ENCODE measurements around the gene PSMA6.
"Not testable (repeated sequence)": the region's sequence is repeated elsewhere in the genome, so short reads cannot be mapped to it uniquely, and the experiment has no call there.

Gene PSMA6

DNA sequence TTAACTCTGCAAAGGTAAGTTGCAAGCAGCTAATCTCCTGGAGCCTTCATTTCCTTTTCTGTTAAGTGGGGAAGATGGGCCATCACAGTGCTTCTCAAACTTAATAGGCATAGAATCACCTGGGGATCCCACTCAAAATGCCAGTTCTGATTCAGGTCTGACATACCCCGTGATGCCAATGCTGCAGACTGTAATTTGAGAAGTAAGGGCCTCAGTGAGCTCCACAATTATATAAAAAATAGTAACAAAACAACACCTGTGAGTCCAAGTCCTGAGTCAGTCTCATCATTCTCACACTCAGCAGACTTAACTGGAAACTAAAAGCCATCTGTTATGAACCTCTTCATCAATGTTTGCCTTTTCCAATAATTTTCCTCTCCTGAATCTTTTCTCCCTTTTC lies 10.8 kb upstream of the PSMA6 start:
- in situ Hi-C loops (cut with HindIII; ENCODE audit: low sequenced_read_pairs): no loop called here

DNA sequence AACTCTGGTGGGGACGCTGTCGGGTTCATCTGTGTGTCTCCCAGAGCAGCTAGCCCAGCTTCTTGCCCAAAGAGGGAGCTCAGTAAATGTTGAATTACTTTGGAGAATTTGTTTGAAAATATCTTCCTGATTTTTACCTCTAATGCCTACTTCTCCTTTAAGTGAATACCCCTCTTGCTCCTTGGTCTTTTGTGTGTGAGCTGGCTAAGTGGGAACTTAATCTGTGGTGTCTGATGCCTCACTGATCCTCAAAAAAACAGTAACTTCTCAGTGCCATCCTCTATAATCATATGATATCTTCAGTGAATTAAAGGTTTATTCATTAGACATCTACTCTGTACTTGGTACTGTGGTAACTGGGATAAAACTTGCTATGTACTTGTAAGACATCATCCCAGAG lies 7.7 kb upstream of the PSMA6 start:
- in situ Hi-C loops (cut with HindIII; ENCODE audit: low sequenced_read_pairs): no loop called here

DNA sequence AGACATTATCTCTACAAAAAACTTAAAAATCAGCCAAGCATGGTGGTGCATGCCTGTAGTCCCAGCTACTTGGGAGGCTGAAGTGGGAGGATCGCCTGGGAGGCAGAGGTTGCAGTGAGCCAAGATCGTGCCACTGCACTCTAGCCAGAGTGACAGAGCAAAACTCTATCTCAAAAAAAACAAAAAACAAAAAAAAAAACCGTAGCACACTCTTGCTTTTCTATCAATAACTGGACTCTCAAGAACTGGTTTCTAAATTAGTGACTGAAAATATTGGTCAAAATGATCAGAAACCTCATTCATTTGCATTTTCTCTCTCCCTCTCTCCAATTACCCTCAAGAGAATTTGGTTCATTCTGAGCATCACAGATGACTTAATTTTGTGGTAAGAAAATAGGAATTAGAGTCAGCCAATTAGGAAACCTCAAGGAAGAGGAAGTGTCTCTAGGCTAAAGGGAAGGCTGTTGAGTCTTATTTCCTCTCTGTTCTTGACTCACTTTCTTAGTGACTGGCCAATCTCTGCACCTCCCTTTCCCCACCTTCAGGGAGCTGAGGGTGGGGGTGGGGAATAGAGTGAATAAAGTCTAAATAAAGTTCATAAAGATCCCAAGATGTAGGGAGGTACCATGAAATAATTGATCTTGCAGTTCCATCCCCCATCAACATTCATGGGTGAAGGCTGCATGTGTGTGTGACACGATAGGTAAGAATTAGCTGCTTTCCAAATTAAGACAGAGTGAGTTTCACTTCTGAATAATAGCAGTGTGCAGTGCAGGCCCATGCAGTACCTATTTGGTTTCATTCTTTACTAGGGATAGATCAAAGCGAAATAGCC lies 6.8 kb upstream of the PSMA6 start:
- in situ Hi-C loops (cut with HindIII; ENCODE audit: low sequenced_read_pairs): no loop called here

GRCh38 chr14:35286003-35286600 lies 6.1 kb upstream of the PSMA6 start:
- in situ Hi-C loops (cut with HindIII; ENCODE audit: low sequenced_read_pairs): no loop called here

DNA sequence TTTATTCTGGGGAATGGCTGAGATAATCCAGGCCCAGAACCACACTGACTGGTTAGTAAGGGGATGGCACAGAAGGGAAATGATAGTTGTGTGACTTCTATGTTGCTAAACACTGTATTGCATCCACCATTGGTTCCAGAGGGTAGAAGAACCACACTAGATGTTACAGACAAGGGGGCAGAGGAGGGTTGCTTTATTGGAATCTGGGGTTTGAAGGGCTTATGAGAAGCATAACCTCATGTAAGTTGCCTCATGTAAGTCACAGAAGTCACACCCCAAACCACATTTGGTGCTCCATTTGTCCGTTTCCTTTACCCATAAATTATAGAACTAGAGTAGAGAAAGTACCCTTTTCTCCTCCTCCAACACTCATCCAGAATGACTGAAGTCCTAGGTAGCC lies 5.5 kb upstream of the PSMA6 start:
- in situ Hi-C loops (cut with HindIII; ENCODE audit: low sequenced_read_pairs): no loop called here

GRCh38 chr14:35287431-35288013 lies 4.7 kb upstream of the PSMA6 start:
- in situ Hi-C loops (cut with HindIII; ENCODE audit: low sequenced_read_pairs): no loop called here

DNA sequence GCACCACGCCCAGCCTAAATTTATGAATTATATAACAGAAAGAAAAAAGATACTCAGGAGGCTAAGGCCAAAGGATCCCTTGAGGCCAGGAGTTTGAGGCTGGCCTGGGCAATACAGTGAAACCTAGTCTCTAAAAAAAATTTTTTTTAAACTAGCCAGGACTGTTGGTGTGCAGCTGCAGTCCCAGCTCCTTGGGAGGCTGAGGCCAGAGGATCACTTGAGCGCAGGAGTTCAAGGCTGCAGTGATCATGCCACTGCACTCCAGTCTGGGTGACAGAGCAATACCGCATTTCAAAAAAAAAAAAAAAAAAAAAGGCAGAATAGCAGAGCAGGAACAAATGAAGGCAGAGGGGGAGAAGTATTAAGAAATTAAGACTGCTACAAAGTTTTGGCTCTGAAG lies 2.6 kb upstream of the PSMA6 start:
- in situ Hi-C loops (cut with HindIII; ENCODE audit: low sequenced_read_pairs): no loop called here

DNA sequence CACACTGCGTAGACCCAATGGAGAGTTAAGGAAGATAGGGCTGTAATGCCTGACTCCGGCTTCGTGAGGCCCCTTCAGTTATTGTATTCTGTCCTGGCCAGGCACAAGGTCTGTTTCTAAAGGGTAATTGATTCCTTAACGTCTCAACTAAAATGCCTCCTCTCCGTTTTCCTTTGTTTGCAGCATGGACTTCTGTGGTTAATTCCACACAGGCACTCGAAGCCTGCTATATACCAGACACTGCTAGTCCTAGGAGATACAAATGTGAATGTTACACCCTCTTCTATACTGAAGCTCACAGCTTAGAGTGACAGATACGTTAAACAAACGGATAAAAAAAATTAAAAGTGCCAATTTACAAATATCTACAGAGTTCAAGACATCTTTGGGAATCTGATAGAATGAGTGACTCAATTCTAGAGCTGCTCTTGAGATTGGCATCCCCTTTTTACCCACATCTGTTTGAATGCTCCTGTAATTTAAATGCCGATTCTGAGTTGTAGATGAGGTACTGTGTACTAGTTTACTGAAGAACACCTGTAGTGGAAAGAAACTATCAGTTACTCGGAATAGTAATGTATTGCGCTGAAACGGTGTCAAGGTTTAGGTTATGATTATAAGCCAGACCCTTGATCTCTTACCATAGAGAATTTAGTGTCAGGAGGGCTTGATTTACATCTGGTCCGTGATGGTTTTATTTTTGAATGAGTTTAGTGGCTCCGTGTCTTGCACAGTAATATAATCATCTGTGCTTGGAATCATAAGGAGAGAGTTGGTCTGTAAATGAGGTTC lies 784 bp downstream of the PSMA6 start:
- in situ Hi-C loops (cut with HindIII; ENCODE audit: low sequenced_read_pairs): no loop called here

- in situ Hi-C loops (cut with HindIII; ENCODE audit: low sequenced_read_pairs): no loop called here
Observed at GRCh38 chr14:35295845-35296161, 3.6 kb downstream of the PSMA6 start.

GRCh38 chr14:35296545-35296944 lies 4.4 kb downstream of the PSMA6 start:
- in situ Hi-C loops (cut with HindIII; ENCODE audit: low sequenced_read_pairs): no loop called here

DNA sequence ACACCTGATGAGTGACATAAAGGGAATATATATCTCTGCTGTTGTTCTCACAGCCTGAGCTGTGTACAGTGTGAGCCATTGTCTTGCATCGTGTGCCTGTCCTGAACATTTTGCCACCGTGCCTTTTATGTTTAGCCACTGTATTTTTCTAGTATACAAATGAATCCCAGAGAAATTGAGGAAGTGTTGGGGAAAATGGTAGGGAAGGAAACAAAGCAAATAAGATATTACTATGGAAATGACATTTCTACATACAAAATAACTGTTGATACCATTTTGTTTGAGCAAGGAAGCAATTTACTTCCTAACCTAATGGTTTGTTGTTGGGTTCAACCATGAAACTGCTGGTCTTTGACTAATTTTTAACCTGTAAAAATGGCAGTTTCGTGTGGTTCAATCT lies 5.5 kb downstream of the PSMA6 start:
- in situ Hi-C loops (cut with HindIII; ENCODE audit: low sequenced_read_pairs): no loop called here

- in situ Hi-C loops (cut with HindIII; ENCODE audit: low sequenced_read_pairs): no loop called here
Observed at GRCh38 chr14:35298351-35298750, 6.2 kb downstream of the PSMA6 start.

DNA sequence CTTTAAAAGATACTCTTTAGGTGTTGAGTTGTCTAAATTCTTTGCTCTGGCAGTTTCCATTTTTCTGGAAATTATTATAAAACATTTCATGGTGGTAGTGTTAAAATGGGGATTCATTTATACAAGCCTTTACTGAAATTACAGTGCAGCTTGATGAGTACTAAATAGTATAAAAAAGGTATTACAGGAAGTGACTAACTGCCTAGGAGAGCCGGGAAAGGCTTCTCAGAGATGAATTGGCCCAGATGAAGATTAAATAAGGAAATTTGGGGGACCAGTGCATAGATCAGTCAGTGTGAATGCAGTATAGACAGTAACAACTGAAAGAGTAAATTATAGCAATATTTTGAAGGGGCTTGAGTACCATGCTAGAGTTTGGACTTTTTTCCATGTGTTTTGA lies 7.5 kb downstream of the PSMA6 start:
- in situ Hi-C loops (cut with HindIII; ENCODE audit: low sequenced_read_pairs): no loop called here

DNA sequence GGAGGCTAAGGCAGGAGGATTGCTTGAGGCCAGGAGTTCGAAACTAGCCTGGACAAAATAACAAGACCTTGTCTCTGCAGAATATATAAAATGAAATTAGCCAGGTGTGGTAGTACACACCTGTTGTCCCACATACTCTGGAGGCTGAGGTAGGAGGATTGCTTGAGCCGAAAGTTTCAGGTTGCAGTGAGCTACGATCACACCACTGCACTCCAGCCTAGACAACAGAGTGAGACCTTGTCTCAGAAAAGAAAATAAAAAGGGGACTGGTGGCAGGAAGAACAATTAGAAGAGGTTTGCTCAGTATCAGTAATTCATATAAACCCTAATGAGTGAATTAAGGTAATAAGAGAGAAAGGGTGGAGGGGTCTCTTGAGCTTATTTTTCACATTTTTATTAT lies 8.0 kb downstream of the PSMA6 start:
- in situ Hi-C loops (cut with HindIII; ENCODE audit: low sequenced_read_pairs): no loop called here

DNA sequence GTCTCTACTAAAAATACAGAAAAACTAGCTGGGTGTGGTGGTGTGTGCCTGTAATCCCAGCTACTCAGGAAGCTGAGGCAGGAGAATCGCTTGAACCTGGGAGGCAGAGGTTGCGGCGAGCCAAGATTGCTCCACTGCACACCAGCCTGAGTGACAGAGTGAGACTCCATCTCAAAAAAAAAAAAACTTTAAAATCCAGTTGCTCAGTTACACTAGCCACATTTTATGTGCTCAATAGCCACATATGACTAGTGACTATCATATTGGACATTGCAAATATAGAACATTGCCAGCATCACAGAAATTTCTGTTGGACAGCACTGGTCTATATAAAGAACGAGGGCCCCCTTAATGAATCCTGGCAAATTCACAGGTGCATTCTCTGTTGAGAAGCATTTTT lies 9.2 kb downstream of the PSMA6 start:
- in situ Hi-C loops (cut with HindIII; ENCODE audit: low sequenced_read_pairs): not testable (repeated sequence)

DNA sequence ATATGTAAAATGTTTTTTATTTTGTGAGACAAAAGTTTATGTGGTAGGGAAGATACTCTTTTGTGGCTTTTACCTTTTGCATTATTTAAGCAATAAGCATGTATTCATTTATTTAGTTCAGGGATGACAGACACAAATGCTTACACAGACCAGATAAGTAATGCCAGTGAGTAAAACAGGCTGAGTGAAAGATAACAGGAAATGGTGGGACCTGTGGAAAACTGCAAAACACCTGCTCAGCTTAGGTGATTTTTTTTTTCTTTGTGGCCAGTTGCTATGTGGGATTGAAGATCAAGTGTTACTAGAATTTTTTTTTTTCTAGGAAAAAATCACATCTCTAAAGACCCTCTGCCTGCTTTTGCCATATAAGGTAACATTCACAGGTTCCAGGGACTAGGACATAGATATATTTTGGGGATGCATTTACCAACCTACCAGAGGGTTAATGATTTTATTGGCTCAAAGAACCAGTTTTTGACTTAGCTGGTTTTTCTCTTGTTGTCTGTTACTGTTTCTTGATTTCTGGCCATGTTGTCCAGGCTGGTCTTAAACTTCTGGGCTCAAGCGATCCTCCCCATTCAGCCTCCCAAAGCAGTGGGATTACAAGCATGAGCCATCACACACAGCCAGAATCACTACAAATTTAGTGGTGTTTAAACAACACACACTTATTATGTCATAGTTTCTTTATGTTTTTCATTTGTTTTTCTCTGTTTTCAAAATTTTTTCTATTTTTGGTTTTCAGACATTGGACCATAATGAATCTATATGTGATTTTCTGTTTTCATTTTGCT lies 9.8 kb downstream of the PSMA6 start:
- in situ Hi-C loops (cut with HindIII; ENCODE audit: low sequenced_read_pairs): no loop called here

GRCh38 chr14:35303149-35303935 lies 11.2 kb downstream of the PSMA6 start:
- in situ Hi-C loops (cut with HindIII; ENCODE audit: low sequenced_read_pairs): no loop called here

DNA sequence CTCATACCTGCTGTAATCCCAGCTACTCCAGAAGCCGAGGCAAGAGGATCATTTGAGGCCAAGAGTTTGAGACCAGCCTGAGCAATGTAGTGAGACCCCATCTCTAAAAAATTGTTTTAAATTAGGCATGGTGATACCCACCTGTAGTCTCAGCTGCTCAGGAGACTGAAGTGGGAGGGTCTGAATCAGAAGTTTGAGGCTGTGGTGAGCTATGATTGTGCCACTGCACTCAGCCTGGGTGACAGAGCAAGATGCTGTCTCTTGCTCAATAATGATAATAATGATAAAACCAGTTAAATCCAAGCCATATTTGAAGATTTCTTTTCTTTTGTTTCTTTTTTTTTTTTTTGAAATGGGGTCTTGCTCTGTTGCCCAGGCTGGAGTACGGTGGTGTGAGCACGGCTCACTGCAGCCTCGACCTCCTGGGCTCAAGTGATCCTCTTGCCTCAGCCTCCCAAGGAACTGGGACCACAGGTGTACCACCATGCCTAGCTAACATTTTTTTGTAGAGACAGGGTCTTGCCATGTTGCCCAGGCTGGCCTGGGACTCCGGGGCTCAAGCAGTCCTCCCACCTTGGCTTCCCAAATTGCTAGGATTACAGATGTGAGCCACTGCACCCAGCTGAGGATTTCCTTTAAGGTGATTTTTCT lies 12.8 kb downstream of the PSMA6 start:
- in situ Hi-C loops (cut with HindIII; ENCODE audit: low sequenced_read_pairs): no loop called here

DNA sequence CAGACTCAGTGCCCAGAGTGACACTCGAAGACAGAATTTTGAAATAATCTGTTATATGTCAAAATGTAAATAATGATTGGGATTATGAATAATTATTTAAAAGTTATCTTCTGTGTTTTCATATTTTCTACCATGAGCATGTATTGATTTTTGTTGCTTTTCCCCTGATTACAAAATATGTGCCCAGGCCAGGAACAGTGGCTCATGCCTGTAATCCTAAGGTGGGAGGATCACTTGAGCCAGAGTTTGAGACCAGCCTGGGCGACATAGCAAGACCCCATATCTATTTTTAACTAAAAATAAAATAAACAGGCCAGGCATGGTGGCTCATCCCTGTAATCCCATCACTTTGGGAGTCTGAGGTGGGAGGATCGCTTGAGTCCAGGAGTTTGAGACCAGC lies 13.5 kb downstream of the PSMA6 start:
- in situ Hi-C loops (cut with HindIII; ENCODE audit: low sequenced_read_pairs): no loop called here

DNA sequence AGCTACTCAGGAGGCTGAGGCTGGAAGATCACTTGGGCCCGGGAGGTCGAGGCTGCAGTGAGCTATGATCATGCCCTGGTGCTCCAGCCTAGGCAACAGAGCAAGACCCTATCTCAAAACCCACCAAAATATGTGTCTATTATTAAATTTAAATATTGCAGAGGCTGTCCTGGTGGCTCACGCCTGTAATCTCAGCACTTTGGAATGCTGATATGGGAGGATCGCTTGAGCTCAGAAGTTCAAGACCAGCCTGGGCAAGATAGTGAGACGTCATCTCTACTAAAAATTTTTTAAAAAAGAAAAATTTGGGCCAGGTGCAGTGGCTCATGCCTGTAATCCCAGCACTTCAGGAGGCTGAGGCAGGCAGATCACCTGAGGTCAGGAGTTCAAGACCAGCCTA lies 13.9 kb downstream of the PSMA6 start:
- in situ Hi-C loops (cut with HindIII; ENCODE audit: low sequenced_read_pairs): no loop called here
